Right atrium auricular region (tissue), 2 donors: ENCODE data around the gene CEP72. TPM values are rescaled to one million over a fixed set of nuclear protein-coding genes. Genes with fewer than 3 reads are reported as not detected.

ENCODE experiments used
- DNase-seq: peaks from one replicate; pipeline ENCODE4 v3.0.0-alpha.2; 2019; ENCODE audit warnings: low spot score
- H3K27ac ChIP-seq, 2 donors: fragments of 200-600 bp; sonication (generic); 1 replicate in 1 of 2; 2 replicates in 1 of 2; pipeline ENCODE4 v1.5.1; 2016 to 2019
- H3K27me3 ChIP-seq, 2 donors: fragments of 200-600 bp; sonication (generic); one replicate each; pipeline versions ENCODE4 v1.5.1 to v1.6.0; 2017 to 2019
- H3K36me3 ChIP-seq: fragments of 200-600 bp; sonication (generic); one replicate; pipeline ENCODE4 v1.5.1; 2016
- H3K4me1 ChIP-seq, 2 donors: fragments of 200-600 bp; sonication (generic); one replicate each; pipeline versions ENCODE4 v1.5.1 to v1.6.0; 2017 to 2019
- H3K4me3 ChIP-seq, 2 donors: fragments of 200-600 bp; sonication (generic); 1 replicate in 1 of 2; 2 replicates in 1 of 2; pipeline ENCODE4 v1.5.1; 2017 to 2019; ENCODE audit warnings: mild to moderate bottlenecking in 1 of 2, moderate library complexity in 1 of 2
- H3K9me3 ChIP-seq, 2 donors: fragments of 200-600 bp; sonication (generic); one replicate each; pipeline ENCODE4 v1.5.1; 2019
- total RNA-seq, 2 donors: library from RNA; depleted of rRNA; stranded (reverse); fragments of >200 nt; gene quantifications; one replicate each; pipeline ENCODE4 v1.1.0, GENCODE V29; 2016
- TF ChIP-seq, protein P1 (sequence below), 2 donors: fragments of 200-600 bp; sonication (generic); IDR thresholded peaks; one replicate each; pipeline ENCODE4 v1.5.1; 2019; ENCODE audit warnings: antibody characterized with exemption in 2 of 2

Gene CEP72
- total RNA-seq, 2 donors from 2014 or later, result 0.41 to 1.0 TPM

- Histone ChIP-seq H3K4me1 (no peaks in the 10 kb centered on the region), H3K36me3 (peaks cover 23% of the 10 kb centered on the region)
These were observed 27.6 kb downstream of the CEP72 start for GRCh38 chr5:639584-640213.

GRCh38 chr5:640461-641330 lies 28.6 kb downstream of the CEP72 start:
- H3K36me3 ChIP-seq, result peaks cover 14% of the 10 kb centered on the region
- no peak overlapping the region for H3K4me3 ChIP-seq
- H3K27ac ChIP-seq, result no peak overlapping the region
- no peaks in the 10 kb centered on the region for H3K4me1 ChIP-seq
- DNase-seq, result no peak
- H3K9me3 ChIP-seq, result peaks cover 0 to under 1% of the 10 kb centered on the region in 2 donors
- H3K27me3 ChIP-seq, result no peaks in the 10 kb centered on the region
- TF ChIP-seq, protein P1, sequence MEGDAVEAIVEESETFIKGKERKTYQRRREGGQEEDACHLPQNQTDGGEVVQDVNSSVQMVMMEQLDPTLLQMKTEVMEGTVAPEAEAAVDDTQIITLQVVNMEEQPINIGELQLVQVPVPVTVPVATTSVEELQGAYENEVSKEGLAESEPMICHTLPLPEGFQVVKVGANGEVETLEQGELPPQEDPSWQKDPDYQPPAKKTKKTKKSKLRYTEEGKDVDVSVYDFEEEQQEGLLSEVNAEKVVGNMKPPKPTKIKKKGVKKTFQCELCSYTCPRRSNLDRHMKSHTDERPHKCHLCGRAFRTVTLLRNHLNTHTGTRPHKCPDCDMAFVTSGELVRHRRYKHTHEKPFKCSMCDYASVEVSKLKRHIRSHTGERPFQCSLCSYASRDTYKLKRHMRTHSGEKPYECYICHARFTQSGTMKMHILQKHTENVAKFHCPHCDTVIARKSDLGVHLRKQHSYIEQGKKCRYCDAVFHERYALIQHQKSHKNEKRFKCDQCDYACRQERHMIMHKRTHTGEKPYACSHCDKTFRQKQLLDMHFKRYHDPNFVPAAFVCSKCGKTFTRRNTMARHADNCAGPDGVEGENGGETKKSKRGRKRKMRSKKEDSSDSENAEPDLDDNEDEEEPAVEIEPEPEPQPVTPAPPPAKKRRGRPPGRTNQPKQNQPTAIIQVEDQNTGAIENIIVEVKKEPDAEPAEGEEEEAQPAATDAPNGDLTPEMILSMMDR (IDR thresholded peaks at IDR 0.05), result no peak

More at GRCh38 chr5:639584-640213, 27.6 kb downstream of the CEP72 start:
- Histone ChIP-seq H3K27ac (no peak overlapping the region), H3K9me3 (peaks cover 0 to 6% of the 10 kb centered on the region in 2 donors), H3K4me3 (no peak overlapping the region), H3K27me3 (no peaks in the 10 kb centered on the region)
- TF ChIP-seq, protein P1 (IDR thresholded peaks at IDR 0.05), result no peak
- DNase-seq, result no peak

DNA sequence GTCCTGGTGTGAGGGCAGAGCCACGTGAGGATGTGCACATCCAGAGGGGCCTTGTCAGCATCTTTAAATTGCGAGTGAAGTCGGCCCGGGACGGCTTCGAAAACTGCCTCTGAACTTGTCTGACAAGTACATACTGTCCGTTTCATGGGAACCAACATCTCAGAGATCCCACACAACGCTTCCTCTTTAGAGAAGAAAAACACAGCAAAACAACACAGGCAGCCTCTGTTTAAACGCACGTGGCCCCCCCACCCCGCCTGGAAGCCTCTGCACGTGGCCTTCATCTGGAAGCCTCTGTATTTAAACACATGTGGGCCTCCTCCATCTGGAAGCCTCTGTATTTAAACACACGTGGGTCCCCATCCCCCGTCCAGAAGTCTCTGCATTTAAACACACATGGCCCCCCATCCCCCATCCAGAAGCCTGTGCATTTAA lies 29.2 kb downstream of the CEP72 start:
- H3K4me3 ChIP-seq, result no peak overlapping the region
- H3K9me3 ChIP-seq, result no peaks in the 10 kb centered on the region
- peaks cover 8% of the 10 kb centered on the region for H3K36me3 ChIP-seq
- DNase-seq, result no peak
- H3K4me1 ChIP-seq, result no peaks in the 10 kb centered on the region
- H3K27me3 ChIP-seq, result no peaks in the 10 kb centered on the region
- no peak overlapping the region for H3K27ac ChIP-seq
- TF ChIP-seq, protein P1 (IDR thresholded peaks at IDR 0.05), result no peak

DNA sequence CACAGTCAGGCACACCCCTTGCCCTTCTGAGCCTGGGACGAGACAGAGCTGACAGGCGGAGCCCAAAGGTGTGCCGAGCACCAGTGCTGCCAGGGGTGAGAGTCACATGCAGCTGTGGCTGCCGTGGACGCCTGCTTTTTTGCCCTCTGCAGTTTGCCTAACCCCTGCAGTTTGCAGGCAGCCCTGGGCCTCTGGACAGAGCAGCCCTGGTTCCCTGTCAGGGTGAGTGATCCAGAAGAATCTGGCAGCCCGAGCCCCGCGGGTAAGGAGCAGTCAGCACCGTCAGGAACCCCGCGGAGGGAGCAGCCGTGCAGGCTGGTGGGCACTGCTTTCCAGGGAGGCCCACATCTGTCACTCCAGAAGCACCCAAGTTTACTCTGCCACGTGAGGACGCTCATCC lies 30.3 kb downstream of the CEP72 start:
- no peak for DNase-seq
- TF ChIP-seq, protein P1 (IDR thresholded peaks at IDR 0.05), result no peak
- H3K27ac ChIP-seq, result no peak overlapping the region
- no peak overlapping the region for H3K4me3 ChIP-seq
- no peaks in the 10 kb centered on the region for H3K4me1 ChIP-seq
- no peaks in the 10 kb centered on the region for H3K27me3 ChIP-seq
- no peaks in the 10 kb centered on the region for H3K9me3 ChIP-seq
- H3K36me3 ChIP-seq, result peaks cover 8% of the 10 kb centered on the region

DNA sequence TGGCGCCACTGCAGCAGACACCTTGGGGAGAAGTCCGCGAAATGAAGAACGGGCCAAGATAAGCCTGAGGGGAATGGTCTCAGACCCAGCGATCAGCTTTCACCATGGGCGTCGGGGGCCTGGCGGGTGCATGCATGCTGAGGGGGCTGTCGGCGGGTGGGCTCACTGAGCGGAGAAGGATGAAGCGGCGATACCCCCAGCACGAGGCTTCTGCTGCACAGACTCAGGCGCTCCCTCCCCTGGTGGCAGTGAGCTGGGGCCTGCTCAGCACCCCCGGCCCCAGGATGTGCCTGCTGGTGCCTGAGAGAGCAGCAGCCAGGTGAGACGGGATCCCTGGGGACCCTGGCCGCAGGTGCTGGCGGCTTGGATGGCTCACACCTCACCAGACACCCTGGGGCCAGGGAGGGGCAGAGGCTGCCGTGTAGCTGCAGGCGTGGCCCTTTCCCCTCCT lies 31.2 kb downstream of the CEP72 start:
- H3K4me1 ChIP-seq, result no peaks in the 10 kb centered on the region
- no peak for DNase-seq
- TF ChIP-seq, protein P1 (IDR thresholded peaks at IDR 0.05), result no peak
- no peaks in the 10 kb centered on the region for H3K36me3 ChIP-seq
- no peaks in the 10 kb centered on the region for H3K27me3 ChIP-seq
- no peak overlapping the region for H3K4me3 ChIP-seq
- no peaks in the 10 kb centered on the region for H3K9me3 ChIP-seq
- H3K27ac ChIP-seq, result no peak overlapping the region
